HepG2 (cell line): ENCODE data around the gene ACSL3. TPM values are rescaled to one million over a fixed set of nuclear protein-coding genes. Genes with fewer than 3 reads are reported as not detected.

Source experiments
- ATAC-seq: fragments of 200-7000 bp; cut with Tn5 transposase; 3 replicates; pipeline ENCODE4 v1.9.1; 2020; ENCODE audit warnings: mild to moderate bottlenecking, moderate library complexity
- BruUV-seq: library from RNA; stranded (reverse); fragments of 400-500 nt; replicated peaks from 2 replicates; lab custom pipeline; 2021; lab: Mats Ljungman, UMichigan
- CTCF ChIA-PET: fragments of 300-600 bp; formaldehyde crosslinking; extraction: SDS; loops from one replicate; lab custom pipeline; 2021; ENCODE audit warnings: low total read pairs, inconsistent platforms, low intra/inter-chr PET ratio; lab: Yijun Ruan, JAX
- POLR2A ChIA-PET: fragments of 350-600 bp; sonication (Branson Sonifier 250); formaldehyde crosslinking; loops from one replicate; lab custom pipeline; 2020; ENCODE audit warnings: antibody characterized with exemption, inconsistent platforms; lab: Yijun Ruan, JAX
- DNase-seq: peaks from one replicate; pipeline ENCODE4 v3.0.0-alpha.2; 2015; ENCODE audit warnings: low spot score
- FAIRE-seq: peaks from 3 replicates; lab custom pipeline; 2011; peaks lifted over from hg19 to GRCh38; lab: Jason Lieb, UNC
- H2AFZ ChIP-seq: one replicate; pipeline ENCODE4 v1.6.1; 2011; ENCODE audit warnings: low read length, inconsistent platforms
- H3K27ac ChIP-seq: fragments of 300-600 bp; 3 replicates; pipeline ENCODE4 v1.8.0; 2011; ENCODE audit warnings: mixed run types, mild to moderate bottlenecking, mixed read lengths, low read length, inconsistent platforms; ENCODE audit not compliant: insufficient read depth; ENCODE audit errors: extremely low read length
- H3K27me3 ChIP-seq, 2 experiments: fragments of 200-600 bp in 1 of 2; 2 replicates in 1 of 2; 3 replicates in 1 of 2; pipeline versions ENCODE4 v1.6.0 to v1.8.0; 2011; ENCODE audit warnings: low read length in 2 of 2, mild to moderate bottlenecking in 2 of 2, moderate library complexity in 2 of 2, inconsistent platforms in 1 of 2; ENCODE audit not compliant: insufficient read depth in 2 of 2, control insufficient read depth in 1 of 2
- H3K36me3 ChIP-seq, 2 experiments: fragments of 200-600 bp in 1 of 2; replicated peaks in 1 of 2; 2 replicates in 1 of 2; 3 replicates in 1 of 2; pipeline versions ENCODE4 v1.5.1 to v1.8.0; 2011; ENCODE audit warnings: low read length in 2 of 2, inconsistent platforms in 1 of 2; ENCODE audit not compliant: insufficient read depth in 2 of 2, control insufficient read depth in 1 of 2
- H3K4me1 ChIP-seq: 2 replicates; pipeline ENCODE4 v1.5.1; 2012; ENCODE audit warnings: low read length, inconsistent platforms; ENCODE audit not compliant: insufficient read depth
- H3K4me2 ChIP-seq: 2 replicates; pipeline ENCODE4 v1.6.0; 2011; ENCODE audit warnings: low read depth, low read length, inconsistent platforms
- H3K4me3 ChIP-seq, 3 experiments: fragments of 200-600 bp in 1 of 3; sonication (generic), shearing (Covaris generic) in 1 of 3; replicated peaks in 1 of 3; 2 replicates each; pipeline ENCODE4 v1.5.1; 2011 to 2016; ENCODE audit warnings: low read length in 3 of 3, inconsistent platforms in 2 of 3, low read depth in 2 of 3, mild to moderate bottlenecking in 2 of 3, control low read depth in 1 of 3, mixed read lengths in 1 of 3; ENCODE audit not compliant: insufficient read depth in 1 of 3
- H3K79me2 ChIP-seq: one replicate; pipeline ENCODE4 v1.6.1; 2011; ENCODE audit warnings: low read length, inconsistent platforms; ENCODE audit not compliant: insufficient read depth
- H3K9ac ChIP-seq: 2 replicates; pipeline ENCODE4 v1.6.0; 2011; ENCODE audit warnings: mild to moderate bottlenecking, low read depth, low read length, inconsistent platforms; ENCODE audit not compliant: insufficient read depth
- H3K9me3 ChIP-seq: 2 replicates; pipeline ENCODE4 v1.5.1; 2012; ENCODE audit warnings: mild to moderate bottlenecking, low read length
- H4K20me1 ChIP-seq: 2 replicates; pipeline ENCODE4 v1.6.0; 2011; ENCODE audit warnings: inconsistent platforms, mild to moderate bottlenecking, low read length, moderate library complexity; ENCODE audit not compliant: insufficient read depth
- CEBPB ChIP-seq: IDR thresholded peaks from 2 replicates; pipeline ENCODE4 v1.6.1; 2011; ENCODE audit warnings: low read depth, low read length, improper control_type of control experiment, borderline replicate concordance
- FIP1L1 ChIP-seq: fragments of 200-400 bp; formaldehyde crosslinking; IDR thresholded peaks from 2 replicates; pipeline ENCODE4 v1.6.1; 2018; ENCODE audit warnings: low read depth, mild to moderate bottlenecking, low read length, moderate library complexity, borderline replicate concordance; ENCODE audit not compliant: insufficient read depth
- FOXP1 ChIP-seq, 2 experiments: fragments of 450-650 bp in 1 of 2; IDR thresholded peaks; 2 replicates each; pipeline ENCODE4 v1.6.1; 2017 to 2018; ENCODE audit warnings: antibody characterized with exemption in 1 of 2
- IKZF4 ChIP-seq: sonication (generic); formaldehyde crosslinking; IDR thresholded peaks from 2 replicates; pipeline ENCODE4 v1.5.1; 2020; ENCODE audit warnings: borderline replicate concordance, mild to moderate bottlenecking, low read depth, missing genetic modification reagents; ENCODE audit errors: not compliant biosample characterization
- KAT7 ChIP-seq: IDR thresholded peaks from 2 replicates; pipeline ENCODE4 v1.6.1; 2018; ENCODE audit warnings: borderline replicate concordance, missing compliant biosample characterization
- MYC ChIP-seq: sonication (generic); formaldehyde crosslinking; IDR thresholded peaks from 2 replicates; pipeline ENCODE4 v1.9.0; 2021; ENCODE audit warnings: missing genetic modification reagents, borderline replicate concordance
- RBM22 ChIP-seq: fragments of 200-400 bp; formaldehyde crosslinking; optimal IDR thresholded peaks from 2 replicates; pipeline ENCODE3; 2017; ENCODE audit warnings: mild to moderate bottlenecking, low read length, moderate library complexity
- SSRP1 ChIP-seq: IDR thresholded peaks from 2 replicates; pipeline ENCODE4 v1.6.1; 2016; ENCODE audit warnings: control low read depth
- XBP1 ChIP-seq: sonication (generic); formaldehyde crosslinking; IDR thresholded peaks from 2 replicates; pipeline ENCODE4 v1.5.0; 2020; ENCODE audit warnings: missing genetic modification reagents
- ZBTB37 ChIP-seq: sonication (generic); formaldehyde crosslinking; IDR thresholded peaks from 2 replicates; pipeline ENCODE4 v1.4.0; 2020; ENCODE audit warnings: mild to moderate bottlenecking, missing genetic modification reagents
- ZNF234 ChIP-seq: sonication (generic); formaldehyde crosslinking; conservative IDR thresholded peaks from 2 replicates; pipeline ENCODE4 v1.5.1; 2020; ENCODE audit warnings: mild to moderate bottlenecking, missing genetic modification reagents
- ZNF296 ChIP-seq: sonication (generic); formaldehyde crosslinking; conservative IDR thresholded peaks from 2 replicates; pipeline ENCODE4 v1.5.0; 2020; ENCODE audit warnings: mild to moderate bottlenecking, missing genetic modification reagents
- ZNF619 ChIP-seq: sonication (generic); formaldehyde crosslinking; IDR thresholded peaks from 2 replicates; pipeline ENCODE4 v1.4.0; 2020; ENCODE audit warnings: mild to moderate bottlenecking, missing genetic modification reagents
- ZNF883 ChIP-seq: sonication (generic); formaldehyde crosslinking; IDR thresholded peaks from 2 replicates; pipeline ENCODE4 v1.5.1; 2020; ENCODE audit warnings: mild to moderate bottlenecking, missing genetic modification reagents; ENCODE audit errors: not compliant biosample characterization
- WGBS: methylation state at CpG from one replicate; pipeline ENCODE4 v1.1.6; 2017; ENCODE audit warnings: low lambda C conversion rate; 5-methylcytosine and 5-hydroxymethylcytosine counted together
- in situ Hi-C: cut with HindIII; loops from 2 replicates; pipeline ENCODE4 v1.10.0; 2017; ENCODE audit warnings: low pct_unique_long_range_greater_than_20kb; ENCODE audit not compliant: extremely low pct_ligation_motif_present
- intact Hi-C: fragments of 100-400 bp; cut with micrococcal nuclease; formaldehyde crosslinking; loops from one replicate; pipeline ENCODE4 v1.10.0; 2022; ENCODE audit not compliant: unreplicated experiment
- polyA plus RNA-seq, 8 experiments: library from polyadenylated mRNA; depleted of rRNA in 3 of 8; stranded (reverse) in 7 of 8; unstranded in 1 of 8; fragments of >200 nt; fragmentation: Illumina TruSeq in 4 of 8; extraction: Trizol in 4 of 8; gene quantifications; 2 replicates each; pipeline versions ENCODE4 v1.2.1 to v1.2.3, GENCODE V29; 2011 to 2016; ENCODE audit warnings: low read depth in 4 of 8, missing spikeins in 1 of 8, mixed read lengths in 1 of 8; ENCODE audit not compliant: insufficient read depth in 1 of 8
- total RNA-seq, 5 experiments: library from RNA; depleted of rRNA; stranded (reverse); fragments of >200 nt; fragmentation: Illumina TruSeq; extraction: Trizol; gene quantifications; 2 replicates each; pipeline ENCODE4 v1.2.3, GENCODE V29; 2016; ENCODE audit warnings: low read depth in 1 of 5
- TF ChIP-seq, protein P1 (sequence below): sonication (generic); formaldehyde crosslinking; IDR thresholded peaks from 2 replicates; pipeline ENCODE4 v1.8.0; 2022; ENCODE audit warnings: mild to moderate bottlenecking, missing genetic modification reagents, borderline replicate concordance

ACSL3 gene
- total and polyA plus RNA-seq, 2 of the 13 experiments (the other 11 are each of a cell fraction or from before 2014, with no cell fraction given), result 305 to 365 TPM

GRCh38 chr2:222939979-222940378 is 79.1 kb downstream of the ACSL3 start:
- TF ChIP-seq SSRP1, result no peak
- 0 out of 2 replicates have a peak, but pooled peaks have one; percentile 16 for TF ChIP-seq CEBPB
- TF ChIP-seq, all 625 proteins: peak for 1
- Histone ChIP-seq H3K27me3 (no peaks in the 10 kb centered on the region), H3K9ac (no peak overlapping the region), H3K4me3 (no peak overlapping the region), H3K36me3 (peaks cover 11 to 59% of the 10 kb centered on the region in 2 experiments), H3K4me2 (no peak overlapping the region), H3K4me1 (no peaks in the 10 kb centered on the region), H2AFZ (no peak overlapping the region), H3K27ac (no peak overlapping the region), H3K9me3 (no peaks in the 10 kb centered on the region; the same call in 1 of the 2 replicates), H4K20me1 (peaks cover 20% of the 10 kb centered on the region), H3K79me2 (peaks cover 5% of the 10 kb centered on the region)
- DNase-seq (no peak), FAIRE-seq (no peak), ATAC-seq (no peak)
- POLR2A ChIA-PET, result no interaction called here
- no TSS peak for BruUV-seq
- intact Hi-C loops (loop anchor here (1.0 to 2.0 kb wide), 4 partner anchors 15 to 250 kb away; no protein-coding TSS in a partner anchor), in situ Hi-C loops (no loop called here)
- 100% methylated on average over 2 of the region's 2 CpGs for WGBS
- CTCF ChIA-PET, result interaction anchor here (1.9 to 5.4 kb wide), 4 partner anchors 24 to 250 kb away, joined by 10 to 106 read pairs (median 20); no protein-coding TSS in a partner anchor

GRCh38 chr2:222941510-222942032 is 80.7 kb downstream of the ACSL3 start:
- CTCF ChIA-PET, result interaction anchor here (5.4 kb wide), 1 partner anchor 251 kb away, joined by 106 read pairs; no protein-coding TSS in a partner anchor
- Histone ChIP-seq H3K4me3 (no peak overlapping the region), H3K9ac (no peak overlapping the region), H3K4me2 (no peak overlapping the region), H3K79me2 (peaks cover 3% of the 10 kb centered on the region), H4K20me1 (peaks cover 20% of the 10 kb centered on the region), H2AFZ (no peak overlapping the region), H3K9me3 (no peaks in the 10 kb centered on the region; the same call in 1 of the 2 replicates), H3K36me3 (peaks cover 9 to 49% of the 10 kb centered on the region in 2 experiments), H3K4me1 (no peaks in the 10 kb centered on the region), H3K27me3 (no peaks in the 10 kb centered on the region), H3K27ac (no peak overlapping the region)
- DNase-seq (no peak), ATAC-seq (no peak), FAIRE-seq (no peak)
- intact Hi-C loops (no loop called here), in situ Hi-C loops (no loop called here)
- POLR2A ChIA-PET, result no interaction called here
- TSS peak; percentile 4 for BruUV-seq
- WGBS, result 91% methylated on average over 7 of the region's 7 CpGs
- TF ChIP-seq ZNF296 (CRISPR knock-in tag), result no peak
- no peak for TF ChIP-seq ZNF234
- TF ChIP-seq ZBTB37 (CRISPR knock-in tag), result 0 out of 2 replicates have a peak, but pooled peaks have one; percentile 1
- TF ChIP-seq MYC (CRISPR knock-in tag), result no peak
- TF ChIP-seq IKZF4 (CRISPR knock-in tag), result no peak
- no peak for TF ChIP-seq ZNF883 (CRISPR knock-in tag)
- TF ChIP-seq XBP1, result no peak
- no peak for TF ChIP-seq FIP1L1
- no peak for TF ChIP-seq ZNF619
- peak; percentile 92 for TF ChIP-seq RBM22
- TF ChIP-seq, protein P1, sequence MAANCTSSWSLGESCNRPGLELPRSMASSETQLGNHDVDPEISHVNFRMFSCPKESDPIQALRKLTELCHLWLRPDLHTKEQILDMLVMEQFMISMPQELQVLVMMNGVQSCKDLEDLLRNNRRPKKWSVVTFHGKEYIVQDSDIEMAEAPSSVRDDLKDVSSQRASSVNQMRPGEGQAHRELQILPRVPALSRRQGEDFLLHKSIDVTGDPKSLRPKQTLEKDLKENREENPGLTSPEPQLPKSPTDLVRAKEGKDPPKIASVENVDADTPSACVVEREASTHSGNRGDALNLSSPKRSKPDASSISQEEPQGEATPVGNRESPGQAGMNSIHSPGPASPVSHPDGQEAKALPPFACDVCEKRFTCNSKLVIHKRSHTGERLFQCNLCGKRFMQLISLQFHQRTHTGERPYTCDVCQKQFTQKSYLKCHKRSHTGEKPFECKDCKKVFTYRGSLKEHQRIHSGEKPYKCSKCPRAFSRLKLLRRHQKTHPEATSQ, result no peak
- TF ChIP-seq KAT7 (CRISPR knock-in tag), result no peak
- no peak for TF ChIP-seq FOXP1 (IDR thresholded peaks at IDR 0.05)
- TF ChIP-seq FOXP1 (CRISPR knock-in tag; IDR thresholded peaks at IDR 0.05), result no peak
